ENCODE results near the gene TIMP1. TPM values are rescaled to one million over a fixed set of nuclear protein-coding genes. Genes with fewer than 3 reads are reported as not detected.
"Not testable (repeated sequence)": the region's sequence is repeated elsewhere in the genome, so short reads cannot be mapped to it uniquely, and the experiment has no call there.

Gene TIMP1
- total RNA-seq, 2 experiments from 2014 or later: 40.3 to 48.4 TPM

DNA sequence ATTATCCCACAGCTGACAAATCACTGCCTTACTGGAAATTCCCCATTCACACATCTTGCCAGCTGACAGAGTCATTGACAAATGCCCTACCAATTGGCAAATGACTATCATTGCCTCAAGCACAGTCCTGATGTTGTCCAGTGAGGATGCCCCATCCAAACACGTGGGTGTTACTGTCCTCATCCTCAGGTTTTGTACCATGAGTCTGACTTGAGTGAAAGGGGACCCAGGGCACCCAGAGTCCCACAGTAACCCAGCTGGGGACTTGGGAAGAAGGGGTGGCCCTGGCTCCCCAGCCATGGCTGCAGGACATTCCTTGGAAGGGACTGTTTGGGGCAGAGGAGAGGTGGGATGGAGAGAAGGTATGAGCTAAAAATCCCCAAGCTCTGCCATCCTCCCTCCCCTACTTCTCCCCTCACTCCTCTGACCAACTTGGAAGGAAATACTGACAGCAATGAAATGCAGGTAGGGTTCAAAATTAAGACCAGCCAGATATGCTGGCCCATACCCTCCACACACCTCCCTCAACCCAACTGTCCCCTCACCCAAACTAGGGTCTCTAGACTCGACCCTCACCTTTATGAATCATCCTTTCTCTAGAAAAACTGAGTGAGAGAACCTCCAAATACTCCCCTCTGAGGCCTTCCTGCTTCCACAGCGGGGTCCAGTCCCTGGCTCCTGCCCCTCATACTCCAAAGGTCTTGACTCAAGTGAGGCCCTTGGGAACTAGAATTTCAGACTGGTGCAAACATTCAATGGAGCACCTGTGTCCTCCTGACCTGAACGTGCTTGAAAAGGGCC is 5.1 kb downstream of the TIMP1 start:
- Mint-ChIP-seq H3K4me3 (no peak overlapping the region), H3K9me3 (ENCODE audit: low read depth) (no peaks in the 10 kb centered on the region), H3K27ac (no peak overlapping the region), H3K36me3 (ENCODE audit: low read depth) (no peaks in the 10 kb centered on the region), H3K27me3 (no peaks in the 10 kb centered on the region), H3K4me1 (peaks cover 17% of the 10 kb centered on the region)
- POLR2A ChIA-PET: no interaction called here
- DNase-seq (no peak), ATAC-seq (no peak)
- CTCF ChIA-PET: no interaction called here
- intact Hi-C loops (cut with DNase I, micrococcal nuclease): no loop called here

DNA sequence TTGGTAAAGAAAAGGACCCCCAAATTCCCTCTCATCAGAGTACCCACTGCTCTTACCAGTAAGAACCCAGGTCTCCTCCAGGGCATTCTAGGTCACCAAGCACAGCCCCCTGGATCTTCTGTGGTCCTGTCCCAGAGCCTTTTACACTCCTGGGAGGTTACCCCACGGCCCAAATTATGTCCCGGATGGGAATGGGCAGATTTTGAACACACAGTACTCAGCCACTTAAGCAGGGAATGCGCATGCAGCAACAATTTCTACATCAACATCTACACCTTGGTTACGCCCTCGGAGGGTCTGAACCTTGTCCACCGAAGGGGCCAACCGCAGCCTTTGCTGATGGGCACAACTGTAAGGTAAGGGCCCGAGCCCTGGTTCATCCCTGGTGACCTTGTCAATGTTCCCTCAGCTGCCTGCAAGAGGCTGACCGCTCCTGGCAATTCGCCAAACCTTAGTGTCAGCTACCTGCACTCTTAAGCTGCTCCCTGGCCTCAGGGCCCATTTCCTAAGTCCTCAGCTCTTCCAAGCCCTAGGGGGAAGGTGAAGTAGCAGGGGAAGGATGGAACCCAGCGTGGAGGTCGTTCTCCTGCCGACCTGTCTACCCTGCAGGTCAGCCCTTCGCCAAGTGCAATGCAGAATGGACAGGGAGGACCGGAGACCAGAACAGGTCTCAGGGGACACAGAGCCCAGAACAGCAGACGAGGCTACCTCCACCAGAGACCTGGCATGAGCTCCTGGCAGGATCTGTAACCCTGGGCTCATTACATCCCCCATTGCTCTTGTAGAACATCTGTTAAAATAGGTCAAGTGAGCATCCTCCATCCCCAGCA is 5.9 kb downstream of the TIMP1 start:
- DNase-seq (no peak), ATAC-seq (no peak)
- no peaks in the 10 kb centered on the region for H3K9me3 Mint-ChIP-seq (ENCODE audit: low read depth)
- no peaks in the 10 kb centered on the region for H3K27me3 Mint-ChIP-seq
- no peaks in the 10 kb centered on the region for H3K36me3 Mint-ChIP-seq (ENCODE audit: low read depth)
- H3K4me3 Mint-ChIP-seq: no peak overlapping the region
- H3K27ac Mint-ChIP-seq: no peak overlapping the region
- intact Hi-C loops (cut with DNase I, micrococcal nuclease): no loop called here
- POLR2A ChIA-PET: no interaction called here
- CTCF ChIA-PET: no interaction called here
- H3K4me1 Mint-ChIP-seq: peaks cover 14% of the 10 kb centered on the region

DNA sequence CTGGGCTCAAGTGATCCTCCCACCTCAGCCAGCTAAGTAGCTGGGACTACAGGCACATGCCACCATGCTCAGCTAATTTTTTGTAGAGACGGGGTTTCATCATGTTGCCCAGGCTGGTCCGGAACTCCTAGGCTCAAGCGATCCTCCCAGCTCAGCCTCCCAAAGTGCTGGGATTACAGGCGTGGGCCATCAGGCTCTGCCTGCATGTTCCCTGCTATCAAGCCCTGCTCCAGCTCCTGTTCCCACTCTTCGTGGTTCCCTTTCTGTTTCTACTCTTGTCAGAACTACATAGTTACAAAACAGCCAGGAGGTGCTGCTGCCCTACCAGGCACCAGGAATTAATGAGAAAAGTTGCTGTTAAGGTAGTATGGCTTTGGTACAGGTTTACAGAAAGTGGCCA is 8.7 kb downstream of the TIMP1 start:
- CTCF ChIA-PET: no interaction called here
- ATAC-seq: no peak

DNA sequence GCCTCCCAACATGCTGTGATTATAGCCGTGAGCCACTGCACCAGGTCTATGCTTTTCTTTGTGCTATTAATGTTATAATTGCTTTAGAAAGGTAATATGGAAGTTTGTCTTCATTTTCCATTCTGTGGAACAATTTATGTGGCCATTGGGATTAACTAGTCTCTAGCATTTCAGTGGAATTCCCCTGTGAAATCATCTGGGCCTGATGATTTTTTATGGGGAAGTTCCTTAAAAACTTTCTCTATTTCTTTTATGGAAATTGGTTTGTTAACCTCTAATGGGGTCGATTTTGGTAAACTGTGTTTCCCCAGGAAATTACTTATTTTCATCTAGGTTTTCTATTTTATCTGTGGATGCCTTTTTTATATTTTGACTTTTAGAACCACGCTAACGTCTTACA is 11.3 kb downstream of the TIMP1 start:
- Mint-ChIP-seq H3K36me3 (ENCODE audit: low read depth) (peaks cover 3% of the 10 kb centered on the region), H3K27me3 (no peaks in the 10 kb centered on the region), H3K9me3 (ENCODE audit: low read depth) (peaks cover 6% of the 10 kb centered on the region), H3K4me3 (no peak overlapping the region), H3K27ac (no peak overlapping the region), H3K4me1 (peaks cover 14% of the 10 kb centered on the region)
- ChIA-PET CTCF (no interaction called here), POLR2A (no interaction called here)
- DNase-seq: no peak
- no peak for ATAC-seq
- intact Hi-C loops (cut with DNase I, micrococcal nuclease): no loop called here

More for the DNA sequence above, 8.7 kb downstream of the TIMP1 start:
- Mint-ChIP-seq H3K27ac (no peak overlapping the region), H3K36me3 (ENCODE audit: low read depth) (no peaks in the 10 kb centered on the region), H3K27me3 (no peaks in the 10 kb centered on the region), H3K4me3 (no peak overlapping the region), H3K9me3 (ENCODE audit: low read depth) (no peaks in the 10 kb centered on the region), H3K4me1 (peaks cover 11% of the 10 kb centered on the region)
- POLR2A ChIA-PET: no interaction called here
- intact Hi-C loops (cut with DNase I, micrococcal nuclease): no loop called here
- no peak for DNase-seq

DNA sequence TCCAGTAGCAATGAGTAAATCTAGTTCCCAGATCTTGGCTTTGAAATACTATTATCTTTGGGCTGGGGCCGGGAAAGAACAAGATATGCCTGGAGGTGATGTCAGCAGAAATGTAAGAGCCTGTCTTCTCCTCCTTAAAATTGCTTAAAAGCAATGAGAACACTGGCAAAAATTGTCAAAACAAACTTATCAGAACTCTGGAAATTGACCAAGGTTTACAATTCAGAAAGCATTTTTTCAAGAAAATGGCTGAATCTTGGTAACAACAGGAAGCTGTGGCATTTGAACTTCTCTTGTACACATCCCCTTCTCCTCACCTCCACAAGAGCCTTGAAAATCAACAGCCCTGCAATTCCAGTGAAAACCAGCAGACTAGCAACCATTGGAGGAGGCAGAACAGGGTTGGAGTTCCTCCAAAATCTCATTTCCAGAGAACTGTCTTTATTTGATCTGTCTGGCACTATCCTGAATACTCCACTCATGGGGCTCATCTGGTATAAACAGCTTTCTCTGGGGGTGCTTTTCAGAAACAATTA is 13.5 kb downstream of the TIMP1 start:
- Mint-ChIP-seq H3K27me3 (no peaks in the 10 kb centered on the region), H3K4me1 (peaks cover 14% of the 10 kb centered on the region), H3K4me3 (no peak overlapping the region), H3K36me3 (ENCODE audit: low read depth) (peaks cover 3% of the 10 kb centered on the region), H3K27ac (peak overlapping the region; percentile 31), H3K9me3 (ENCODE audit: low read depth) (peaks cover 6% of the 10 kb centered on the region)
- CTCF ChIA-PET: interaction anchor here (0.6 to 1.6 kb wide), 6 partner anchors 48 to 670 kb away, joined by 3 to 7 read pairs (median 4); partner anchors contain the start of gene ZNF81
- no peak for ATAC-seq
- intact Hi-C loops (cut with DNase I, micrococcal nuclease): no loop called here
- POLR2A ChIA-PET: no interaction called here
- no peak for DNase-seq

DNA sequence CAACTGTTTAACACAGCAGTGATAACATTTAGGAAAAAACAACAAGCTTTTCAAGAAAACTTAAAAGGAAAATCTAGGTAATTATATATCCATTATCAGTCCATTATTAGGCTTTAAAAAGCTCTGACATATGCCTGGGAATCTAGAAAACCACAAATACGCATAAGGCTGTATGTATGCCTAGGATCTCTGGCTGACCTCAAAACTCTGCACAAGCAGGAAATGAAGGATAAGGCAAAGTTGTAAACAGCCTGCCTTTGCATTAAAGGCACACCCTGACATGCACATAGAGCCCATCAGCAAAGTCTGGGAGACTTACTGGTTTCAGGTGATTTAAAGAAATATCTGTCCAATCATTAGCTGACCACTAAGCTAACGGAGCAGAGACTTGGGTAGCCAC is 14.0 kb downstream of the TIMP1 start:
- H3K27me3 Mint-ChIP-seq: no peaks in the 10 kb centered on the region
- intact Hi-C loops (cut with DNase I, micrococcal nuclease): no loop called here
- ATAC-seq (no peak), DNase-seq (no peak)
- ChIA-PET POLR2A (no interaction called here), CTCF (interaction anchor here (0.6 to 1.6 kb wide), 2 partner anchors 48 to 240 kb away, joined by 5 to 7 read pairs; partner anchors contain the start of gene ZNF81)
- H3K27ac Mint-ChIP-seq: peak overlapping the region; percentile 31
- peaks cover 3% of the 10 kb centered on the region for H3K36me3 Mint-ChIP-seq (ENCODE audit: low read depth)
- H3K4me1 Mint-ChIP-seq: peaks cover 14% of the 10 kb centered on the region
- no peak overlapping the region for H3K4me3 Mint-ChIP-seq
- peaks cover 6% of the 10 kb centered on the region for H3K9me3 Mint-ChIP-seq (ENCODE audit: low read depth)

DNA sequence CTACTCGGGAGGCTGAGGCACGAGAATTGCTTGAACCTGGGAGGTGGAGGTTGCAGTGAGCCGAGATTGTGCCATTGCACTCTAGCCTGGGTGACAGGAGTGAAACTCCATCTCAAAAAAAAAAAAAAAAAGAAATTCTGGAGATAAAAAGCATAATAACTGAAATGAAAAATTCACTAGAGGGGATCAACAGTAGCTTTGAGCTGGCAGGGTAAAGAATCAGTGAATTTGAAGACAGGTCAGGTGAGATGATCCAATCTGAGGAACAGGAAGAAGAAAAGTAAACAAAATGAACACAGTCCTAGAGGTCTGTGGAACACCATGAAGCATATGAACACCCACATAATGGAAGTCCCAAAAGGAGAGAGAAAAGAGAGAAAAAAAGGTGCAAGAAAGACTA is 15.0 kb downstream of the TIMP1 start:
- no peak overlapping the region for H3K27ac Mint-ChIP-seq
- peaks cover 3% of the 10 kb centered on the region for H3K36me3 Mint-ChIP-seq (ENCODE audit: low read depth)
- ChIA-PET CTCF (interaction anchor here (0.7 kb wide), 1 partner anchor 362 kb away, joined by 3 read pairs; no protein-coding TSS in a partner anchor), POLR2A (no interaction called here)
- no peak for ATAC-seq
- H3K27me3 Mint-ChIP-seq: no peaks in the 10 kb centered on the region
- peaks cover 6% of the 10 kb centered on the region for H3K9me3 Mint-ChIP-seq (ENCODE audit: low read depth)
- DNase-seq: no peak
- intact Hi-C loops (cut with DNase I, micrococcal nuclease): no loop called here
- H3K4me1 Mint-ChIP-seq: peaks cover 14% of the 10 kb centered on the region
- H3K4me3 Mint-ChIP-seq: no peak overlapping the region

DNA sequence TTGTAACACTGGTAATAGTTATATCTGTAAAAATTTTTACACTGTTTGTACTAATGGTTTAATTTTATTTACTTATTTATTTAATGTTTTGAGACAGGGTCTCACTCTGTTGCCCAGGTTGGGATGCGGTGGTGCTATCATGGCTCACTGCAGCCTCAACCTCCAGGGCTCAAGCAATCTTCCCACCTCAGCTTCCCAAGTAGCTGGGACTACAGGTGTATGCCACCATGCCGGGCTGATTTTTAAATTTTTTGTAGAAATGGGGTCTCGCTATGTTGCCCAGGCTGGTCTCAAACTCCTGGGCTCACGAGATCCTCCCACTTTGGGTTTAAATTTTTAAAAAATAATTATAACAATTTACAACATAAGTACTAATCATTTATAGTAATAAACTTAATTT is 20.9 kb downstream of the TIMP1 start:
- H3K27me3 Mint-ChIP-seq; H3K27ac Mint-ChIP-seq; ATAC-seq; H3K4me1 Mint-ChIP-seq; POLR2A ChIA-PET; H3K9me3 Mint-ChIP-seq (ENCODE audit: low read depth); DNase-seq; intact Hi-C loops (cut with DNase I, micrococcal nuclease); CTCF ChIA-PET; H3K4me3 Mint-ChIP-seq; H3K36me3 Mint-ChIP-seq (ENCODE audit: low read depth): not testable (repeated sequence)

DNA sequence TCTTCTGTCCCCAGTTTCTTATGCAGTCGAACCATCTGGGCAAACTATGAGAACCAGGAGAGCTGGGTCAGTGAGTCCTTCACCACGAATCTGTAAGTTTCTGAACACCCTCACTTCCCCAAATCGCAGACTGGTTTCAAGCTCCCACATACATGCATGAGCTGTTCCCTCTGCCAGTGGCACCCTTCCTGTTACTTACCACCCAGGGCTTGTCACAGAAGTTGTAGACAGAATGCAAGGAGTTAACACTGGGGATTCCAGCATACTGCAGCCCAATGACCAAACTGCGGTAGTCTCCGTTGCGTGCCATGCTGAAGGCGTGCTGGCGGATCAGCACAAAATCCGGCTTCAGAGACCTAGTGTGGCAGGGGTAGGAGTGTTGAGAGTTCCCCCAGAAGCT is 22.8 kb downstream of the TIMP1 start:
- intact Hi-C loops (cut with DNase I, micrococcal nuclease): no loop called here
- DNase-seq (no peak), ATAC-seq (no peak)
- peaks cover 5% of the 10 kb centered on the region for H3K4me1 Mint-ChIP-seq
- POLR2A ChIA-PET: no interaction called here
- H3K27ac Mint-ChIP-seq: no peak overlapping the region
- no peak overlapping the region for H3K4me3 Mint-ChIP-seq
- no peaks in the 10 kb centered on the region for H3K9me3 Mint-ChIP-seq (ENCODE audit: low read depth)
- no peaks in the 10 kb centered on the region for H3K27me3 Mint-ChIP-seq
- no peaks in the 10 kb centered on the region for H3K36me3 Mint-ChIP-seq (ENCODE audit: low read depth)
- CTCF ChIA-PET: no interaction called here

DNA sequence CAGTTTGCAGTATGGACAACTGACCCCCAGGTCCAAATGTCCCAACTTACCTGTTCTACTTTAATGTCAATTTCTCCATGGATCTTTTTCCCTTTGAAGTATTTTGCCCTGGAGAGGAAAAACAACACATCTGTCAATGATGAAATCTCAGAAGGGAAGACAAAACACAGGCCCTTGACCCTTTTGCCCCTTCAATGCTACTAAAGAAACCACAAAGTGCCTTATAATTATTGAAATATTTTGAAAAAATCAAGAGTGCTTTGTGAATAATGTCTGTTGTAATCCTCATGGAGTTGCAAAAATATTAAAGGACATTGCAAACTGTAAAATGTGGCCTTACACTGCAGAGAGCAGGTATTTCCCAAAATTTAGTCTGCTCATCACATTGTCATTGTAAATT is 24.9 kb downstream of the TIMP1 start:
- CTCF ChIA-PET: no interaction called here
- Mint-ChIP-seq H3K4me3 (no peak overlapping the region), H3K27ac (no peak overlapping the region), H3K4me1 (peaks cover 5% of the 10 kb centered on the region), H3K27me3 (no peaks in the 10 kb centered on the region), H3K36me3 (ENCODE audit: low read depth) (no peaks in the 10 kb centered on the region), H3K9me3 (ENCODE audit: low read depth) (no peaks in the 10 kb centered on the region)
- intact Hi-C loops (cut with DNase I, micrococcal nuclease): no loop called here
- DNase-seq: no peak
- ATAC-seq: no peak
- POLR2A ChIA-PET: no interaction called here

DNA sequence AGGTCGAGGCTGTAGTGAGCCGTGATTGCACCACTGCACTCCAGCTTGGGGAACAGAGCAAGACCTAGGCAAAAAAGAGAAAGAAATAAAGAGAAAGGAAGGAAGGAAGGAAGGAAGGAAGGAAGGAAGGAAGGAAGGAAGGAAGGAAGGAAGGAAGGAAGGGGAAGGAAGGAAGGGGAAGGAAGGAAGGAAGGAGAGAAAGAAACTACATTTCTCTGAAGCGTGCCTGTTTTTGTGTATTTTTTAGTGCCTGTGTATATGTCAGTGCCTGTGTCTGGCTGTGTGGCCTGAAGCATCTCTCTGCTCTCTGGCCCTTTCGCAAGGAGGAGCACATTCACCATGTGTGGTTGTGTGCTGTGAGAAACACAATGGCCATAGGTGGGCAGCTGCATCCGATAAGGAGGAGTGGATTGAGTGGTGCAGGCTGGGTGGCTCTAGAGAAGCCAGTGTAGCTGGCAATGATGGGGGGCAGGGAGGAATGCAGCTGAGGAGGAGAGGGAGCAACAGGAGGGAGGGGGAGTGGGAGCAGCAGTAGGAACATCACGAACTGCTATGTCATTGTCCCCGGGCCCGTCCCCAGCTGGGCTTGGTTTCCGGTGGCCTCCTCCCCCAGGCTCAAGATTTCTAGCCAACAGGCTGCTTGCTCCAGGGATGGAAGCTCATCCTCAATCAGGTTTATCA is 26.0 kb downstream of the TIMP1 start:
- ChIA-PET POLR2A (no interaction called here), CTCF (no interaction called here)
- intact Hi-C loops (cut with DNase I, micrococcal nuclease): no loop called here
- no peaks in the 10 kb centered on the region for H3K27me3 Mint-ChIP-seq
- no peak overlapping the region for H3K4me3 Mint-ChIP-seq
- no peaks in the 10 kb centered on the region for H3K36me3 Mint-ChIP-seq (ENCODE audit: low read depth)
- DNase-seq (no peak), ATAC-seq (no peak)
- H3K4me1 Mint-ChIP-seq: peaks cover 5% of the 10 kb centered on the region
- H3K9me3 Mint-ChIP-seq (ENCODE audit: low read depth): no peaks in the 10 kb centered on the region
- no peak overlapping the region for H3K27ac Mint-ChIP-seq

All from activated CD4-positive, alpha-beta T cell treated with anti-CD3 and anti-CD28 coated beads for 36 hours (primary cell).